Activated naive CD4-positive, alpha-beta T cell treated with anti-CD3 and anti-CD28 coated beads, Interleukin-2, amount 50 U/mL, for 24 hours (primary cell): ENCODE results near the gene IFT27.
A peak's percentile ranks its signal among the peaks of the same experiment; 100 is the strongest.

ENCODE experiments used
- H3K27ac Mint-ChIP-seq: one replicate; pipeline ENCODE4 v1.8.0; 2021; ENCODE audit warnings: mild to moderate bottlenecking, mixed read lengths
- H3K27me3 Mint-ChIP-seq: one replicate; pipeline ENCODE4 v1.8.0; 2021; ENCODE audit warnings: mixed read lengths
- H3K36me3 Mint-ChIP-seq: one replicate; pipeline ENCODE4 v1.8.0; 2021; ENCODE audit warnings: mixed read lengths
- H3K4me1 Mint-ChIP-seq: one replicate; pipeline ENCODE4 v1.8.0; 2021; ENCODE audit warnings: mixed read lengths
- H3K4me3 Mint-ChIP-seq: one replicate; pipeline ENCODE4 v1.8.0; 2021; ENCODE audit warnings: mild to moderate bottlenecking, mixed read lengths
- H3K9me3 Mint-ChIP-seq: one replicate; pipeline ENCODE4 v1.8.0; 2021; ENCODE audit warnings: mixed read lengths

Gene IFT27

GRCh38 chr22:36773935-36774334, 2.0 kb downstream of the IFT27 start:
- Mint-ChIP-seq H3K36me3 (peaks cover 5% of the 10 kb centered on the region), H3K27ac (no peak overlapping the region), H3K27me3 (no peaks in the 10 kb centered on the region), H3K4me1 (peaks cover 30% of the 10 kb centered on the region), H3K4me3 (no peak overlapping the region), H3K9me3 (no peaks in the 10 kb centered on the region)

GRCh38 chr22:36772451-36772850, 3.5 kb downstream of the IFT27 start:
- Mint-ChIP-seq H3K36me3 (peaks cover 7% of the 10 kb centered on the region), H3K4me3 (no peak overlapping the region), H3K27ac (no peak overlapping the region), H3K4me1 (peaks cover 23% of the 10 kb centered on the region), H3K9me3 (no peaks in the 10 kb centered on the region), H3K27me3 (no peaks in the 10 kb centered on the region)

- H3K27ac Mint-ChIP-seq: no peak overlapping the region
- no peaks in the 10 kb centered on the region for H3K27me3 Mint-ChIP-seq
- H3K4me1 Mint-ChIP-seq: peaks cover 14% of the 10 kb centered on the region
- H3K4me3 Mint-ChIP-seq: no peak overlapping the region
- H3K9me3 Mint-ChIP-seq: no peaks in the 10 kb centered on the region
- peaks cover 7% of the 10 kb centered on the region for H3K36me3 Mint-ChIP-seq
Measured at GRCh38 chr22:36771356-36772063, 4.4 kb downstream of the IFT27 start.

- Mint-ChIP-seq H3K27me3 (no peaks in the 10 kb centered on the region), H3K27ac (no peak overlapping the region), H3K9me3 (no peaks in the 10 kb centered on the region), H3K4me1 (peaks cover 11% of the 10 kb centered on the region), H3K4me3 (no peak overlapping the region), H3K36me3 (peaks cover 7% of the 10 kb centered on the region)
Measured at GRCh38 chr22:36770513-36771231, 5.2 kb downstream of the IFT27 start.

- peaks cover 4% of the 10 kb centered on the region for H3K4me1 Mint-ChIP-seq
- no peaks in the 10 kb centered on the region for H3K9me3 Mint-ChIP-seq
- no peaks in the 10 kb centered on the region for H3K27me3 Mint-ChIP-seq
- peaks cover 7% of the 10 kb centered on the region for H3K36me3 Mint-ChIP-seq
- H3K4me3 Mint-ChIP-seq: no peak overlapping the region
- H3K27ac Mint-ChIP-seq: no peak overlapping the region
Measured at GRCh38 chr22:36769541-36770512, 6.1 kb downstream of the IFT27 start.

- no peaks in the 10 kb centered on the region for H3K27me3 Mint-ChIP-seq
- no peak overlapping the region for H3K27ac Mint-ChIP-seq
- peaks cover 7% of the 10 kb centered on the region for H3K36me3 Mint-ChIP-seq
- H3K4me1 Mint-ChIP-seq: peaks cover 3% of the 10 kb centered on the region
- H3K9me3 Mint-ChIP-seq: no peaks in the 10 kb centered on the region
- H3K4me3 Mint-ChIP-seq: peak overlapping the region; percentile 30
Measured at GRCh38 chr22:36768616-36769015, 7.3 kb downstream of the IFT27 start.

GRCh38 chr22:36768141-36768540, 7.8 kb downstream of the IFT27 start:
- Mint-ChIP-seq H3K27me3 (no peaks in the 10 kb centered on the region), H3K9me3 (no peaks in the 10 kb centered on the region), H3K27ac (no peak overlapping the region), H3K4me3 (no peak overlapping the region), H3K4me1 (peaks cover 3% of the 10 kb centered on the region), H3K36me3 (peaks cover 7% of the 10 kb centered on the region)

GRCh38 chr22:36767035-36767775, 8.7 kb downstream of the IFT27 start:
- no peaks in the 10 kb centered on the region for H3K9me3 Mint-ChIP-seq
- H3K36me3 Mint-ChIP-seq: peaks cover 7% of the 10 kb centered on the region
- no peaks in the 10 kb centered on the region for H3K27me3 Mint-ChIP-seq
- no peak overlapping the region for H3K27ac Mint-ChIP-seq
- no peak overlapping the region for H3K4me3 Mint-ChIP-seq
- H3K4me1 Mint-ChIP-seq: peaks cover 3% of the 10 kb centered on the region

- no peak overlapping the region for H3K4me3 Mint-ChIP-seq
- no peaks in the 10 kb centered on the region for H3K9me3 Mint-ChIP-seq
- no peak overlapping the region for H3K27ac Mint-ChIP-seq
- peaks cover 3% of the 10 kb centered on the region for H3K4me1 Mint-ChIP-seq
- peaks cover 2% of the 10 kb centered on the region for H3K36me3 Mint-ChIP-seq
- H3K27me3 Mint-ChIP-seq: no peaks in the 10 kb centered on the region
Measured at GRCh38 chr22:36765943-36766450, 9.9 kb downstream of the IFT27 start.

GRCh38 chr22:36765131-36765942, 10.6 kb downstream of the IFT27 start:
- no peak overlapping the region for H3K27ac Mint-ChIP-seq
- no peaks in the 10 kb centered on the region for H3K27me3 Mint-ChIP-seq
- H3K36me3 Mint-ChIP-seq: peaks cover 2% of the 10 kb centered on the region
- H3K9me3 Mint-ChIP-seq: no peaks in the 10 kb centered on the region
- H3K4me3 Mint-ChIP-seq: no peak overlapping the region
- H3K4me1 Mint-ChIP-seq: peaks cover 3% of the 10 kb centered on the region

GRCh38 chr22:36764641-36765040, 11.3 kb downstream of the IFT27 start:
- Mint-ChIP-seq H3K4me1 (peaks cover under 1% of the 10 kb centered on the region), H3K4me3 (no peak overlapping the region), H3K9me3 (no peaks in the 10 kb centered on the region), H3K27ac (no peak overlapping the region), H3K27me3 (no peaks in the 10 kb centered on the region), H3K36me3 (peaks cover 2% of the 10 kb centered on the region)

GRCh38 chr22:36764060-36764459, 11.9 kb downstream of the IFT27 start:
- H3K36me3 Mint-ChIP-seq: peaks cover 2% of the 10 kb centered on the region
- no peak overlapping the region for H3K4me3 Mint-ChIP-seq
- no peaks in the 10 kb centered on the region for H3K27me3 Mint-ChIP-seq

GRCh38 chr22:36763576-36763975, 12.3 kb downstream of the IFT27 start:
- Mint-ChIP-seq H3K27ac (no peak overlapping the region), H3K4me3 (no peak overlapping the region), H3K27me3 (no peaks in the 10 kb centered on the region), H3K9me3 (no peaks in the 10 kb centered on the region), H3K36me3 (no peaks in the 10 kb centered on the region), H3K4me1 (no peaks in the 10 kb centered on the region)

More at GRCh38 chr22:36764060-36764459, 11.9 kb downstream of the IFT27 start:
- Mint-ChIP-seq H3K27ac (no peak overlapping the region), H3K9me3 (no peaks in the 10 kb centered on the region), H3K4me1 (no peaks in the 10 kb centered on the region)

GRCh38 chr22:36762687-36763260, 13.1 kb downstream of the IFT27 start:
- Mint-ChIP-seq H3K27me3 (no peaks in the 10 kb centered on the region), H3K4me1 (no peaks in the 10 kb centered on the region)

More at GRCh38 chr22:36762687-36763260, 13.1 kb downstream of the IFT27 start:
- no peak overlapping the region for H3K4me3 Mint-ChIP-seq
- no peaks in the 10 kb centered on the region for H3K36me3 Mint-ChIP-seq
- no peaks in the 10 kb centered on the region for H3K9me3 Mint-ChIP-seq
- H3K27ac Mint-ChIP-seq: no peak overlapping the region
